RWPE2 (cell line): ENCODE results near the gene GATA5.

Experiments
- ATAC-seq: fragments of 200-7000 bp; cut with Tn5 transposase; 3 replicates; pipeline ENCODE4 v1.9.1; 2021; ENCODE audit warnings: low read depth
- DNase-seq: peaks from one replicate; pipeline ENCODE4 v3.0.0-alpha.2; 2020; ENCODE audit warnings: low spot score
- H3K27ac ChIP-seq: fragments of 450-650 bp; 2 replicates; pipeline ENCODE4 v1.5.1; 2017; ENCODE audit warnings: mild to moderate bottlenecking; ENCODE audit not compliant: poor library complexity, severe bottlenecking
- H3K27me3 ChIP-seq: fragments of 250-450 bp; sonication (Bioruptor Pico); 2 replicates; pipeline ENCODE4 v1.5.1; 2021; ENCODE audit warnings: mild to moderate bottlenecking, moderate library complexity; ENCODE audit not compliant: insufficient read depth, poor library complexity, severe bottlenecking
- H3K36me3 ChIP-seq: fragments of 250-450 bp; sonication (Bioruptor Pico); 2 replicates; pipeline ENCODE4 v1.5.1; 2020; ENCODE audit warnings: low read depth, mild to moderate bottlenecking, moderate library complexity
- H3K4me1 ChIP-seq: fragments of 250-450 bp; sonication (Bioruptor Pico); 2 replicates; pipeline ENCODE4 v1.5.1; 2021; ENCODE audit warnings: mild to moderate bottlenecking, moderate library complexity; ENCODE audit not compliant: insufficient read depth, poor library complexity, severe bottlenecking
- H3K4me3 ChIP-seq: fragments of 250-450 bp; sonication (Bioruptor Pico); 2 replicates; pipeline ENCODE4 v1.5.1; 2021; ENCODE audit warnings: mild to moderate bottlenecking, moderate library complexity; ENCODE audit not compliant: severe bottlenecking
- H3K9me3 ChIP-seq: fragments of 250-450 bp; sonication (Bioruptor Pico); 2 replicates; pipeline ENCODE4 v1.5.1; 2021; ENCODE audit warnings: mild to moderate bottlenecking, moderate library complexity; ENCODE audit not compliant: severe bottlenecking
- CTCF ChIP-seq: fragments of 450-650 bp; IDR thresholded peaks from one replicate; pipeline ENCODE4 v1.5.1; 2017; ENCODE audit warnings: mild to moderate bottlenecking, moderate library complexity; ENCODE audit not compliant: poor library complexity, severe bottlenecking

GATA5 gene

GRCh38 chr20:62448788-62449187 lies 27.0 kb downstream of the GATA5 start:
- no peaks in the 10 kb centered on the region for H3K9me3 ChIP-seq
- H3K4me1 ChIP-seq = no peaks in the 10 kb centered on the region
- H3K27ac ChIP-seq = no peak overlapping the region
- DNase-seq (no peak), ATAC-seq (no peak)
- no peaks in the 10 kb centered on the region for H3K36me3 ChIP-seq
- H3K4me3 ChIP-seq = no peak overlapping the region
- TF ChIP-seq CTCF = no peak
- H3K27me3 ChIP-seq = peaks cover 22% of the 10 kb centered on the region

- no peaks in the 10 kb centered on the region for H3K36me3 ChIP-seq
- no peaks in the 10 kb centered on the region for H3K4me1 ChIP-seq
- H3K27ac ChIP-seq = no peak overlapping the region
- TF ChIP-seq CTCF = no peak
- no peaks in the 10 kb centered on the region for H3K9me3 ChIP-seq
- H3K27me3 ChIP-seq = peaks cover 22% of the 10 kb centered on the region
- no peak for ATAC-seq
- no peak for DNase-seq
- no peak overlapping the region for H3K4me3 ChIP-seq
These were observed 27.8 kb downstream of the GATA5 start for GRCh38 chr20:62448038-62448437.

- H3K36me3 ChIP-seq = no peaks in the 10 kb centered on the region
- no peak overlapping the region for H3K27ac ChIP-seq
- DNase-seq (no peak), ATAC-seq (no peak)
- H3K27me3 ChIP-seq = peaks cover 17% of the 10 kb centered on the region
- no peak overlapping the region for H3K4me3 ChIP-seq
- TF ChIP-seq CTCF = no peak
- no peaks in the 10 kb centered on the region for H3K4me1 ChIP-seq
- H3K9me3 ChIP-seq = no peaks in the 10 kb centered on the region
These were observed 28.6 kb downstream of the GATA5 start for GRCh38 chr20:62446888-62447869.

- DNase-seq (no peak), ATAC-seq (no peak)
- no peaks in the 10 kb centered on the region for H3K36me3 ChIP-seq
- H3K27me3 ChIP-seq = peaks cover 19% of the 10 kb centered on the region
- H3K4me3 ChIP-seq = no peak overlapping the region
- H3K9me3 ChIP-seq = no peaks in the 10 kb centered on the region
- TF ChIP-seq CTCF = no peak
- no peaks in the 10 kb centered on the region for H3K4me1 ChIP-seq
- H3K27ac ChIP-seq = no peak overlapping the region
These were observed 29.3 kb downstream of the GATA5 start for GRCh38 chr20:62446481-62446880.
